ENCODE data around the gene UST. TPM values are rescaled to one million over a fixed set of nuclear protein-coding genes. Genes with fewer than 3 reads are reported as not detected.

The UST gene
- total RNA-seq, 2 experiments from 2014 or later: 1.2 to 1.5 TPM

DNA sequence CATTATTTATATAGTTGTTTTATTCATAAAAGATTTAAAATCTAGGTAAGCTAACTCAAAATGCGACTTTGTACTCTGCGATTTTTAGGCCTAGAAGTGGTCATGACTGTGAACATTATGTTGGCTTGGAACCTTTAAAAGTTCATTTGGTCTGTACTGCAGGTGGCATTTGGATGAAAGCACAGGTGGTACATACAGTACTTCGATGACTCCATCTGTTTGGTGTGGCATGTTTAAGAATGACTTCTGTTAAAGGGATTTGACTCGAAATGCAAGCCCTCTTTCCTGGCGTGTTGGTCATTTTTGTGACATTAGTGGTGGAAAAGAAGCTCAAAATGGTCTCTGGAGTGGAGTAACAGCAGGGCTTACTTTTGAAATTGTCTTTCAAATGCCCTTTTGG lies 118.1 kb downstream of the UST start:
- ChIA-PET CTCF (no interaction called here), POLR2A (no interaction called here)
- Mint-ChIP-seq H3K27ac (no peak overlapping the region), H3K9me3 (no peaks in the 10 kb centered on the region), H3K4me3 (no peak overlapping the region), H3K4me1 (ENCODE audit: low read depth) (peaks cover 18% of the 10 kb centered on the region), H3K36me3 (ENCODE audit: low read depth) (no peaks in the 10 kb centered on the region), H3K27me3 (peaks cover 1% of the 10 kb centered on the region)
- DNase-seq (no peak), ATAC-seq (no peak)
- TF ChIP-seq, protein P1, sequence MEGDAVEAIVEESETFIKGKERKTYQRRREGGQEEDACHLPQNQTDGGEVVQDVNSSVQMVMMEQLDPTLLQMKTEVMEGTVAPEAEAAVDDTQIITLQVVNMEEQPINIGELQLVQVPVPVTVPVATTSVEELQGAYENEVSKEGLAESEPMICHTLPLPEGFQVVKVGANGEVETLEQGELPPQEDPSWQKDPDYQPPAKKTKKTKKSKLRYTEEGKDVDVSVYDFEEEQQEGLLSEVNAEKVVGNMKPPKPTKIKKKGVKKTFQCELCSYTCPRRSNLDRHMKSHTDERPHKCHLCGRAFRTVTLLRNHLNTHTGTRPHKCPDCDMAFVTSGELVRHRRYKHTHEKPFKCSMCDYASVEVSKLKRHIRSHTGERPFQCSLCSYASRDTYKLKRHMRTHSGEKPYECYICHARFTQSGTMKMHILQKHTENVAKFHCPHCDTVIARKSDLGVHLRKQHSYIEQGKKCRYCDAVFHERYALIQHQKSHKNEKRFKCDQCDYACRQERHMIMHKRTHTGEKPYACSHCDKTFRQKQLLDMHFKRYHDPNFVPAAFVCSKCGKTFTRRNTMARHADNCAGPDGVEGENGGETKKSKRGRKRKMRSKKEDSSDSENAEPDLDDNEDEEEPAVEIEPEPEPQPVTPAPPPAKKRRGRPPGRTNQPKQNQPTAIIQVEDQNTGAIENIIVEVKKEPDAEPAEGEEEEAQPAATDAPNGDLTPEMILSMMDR (IDR thresholded peaks at IDR 0.05): no peak
- intact Hi-C loops (cut with micrococcal nuclease): no loop called here

DNA sequence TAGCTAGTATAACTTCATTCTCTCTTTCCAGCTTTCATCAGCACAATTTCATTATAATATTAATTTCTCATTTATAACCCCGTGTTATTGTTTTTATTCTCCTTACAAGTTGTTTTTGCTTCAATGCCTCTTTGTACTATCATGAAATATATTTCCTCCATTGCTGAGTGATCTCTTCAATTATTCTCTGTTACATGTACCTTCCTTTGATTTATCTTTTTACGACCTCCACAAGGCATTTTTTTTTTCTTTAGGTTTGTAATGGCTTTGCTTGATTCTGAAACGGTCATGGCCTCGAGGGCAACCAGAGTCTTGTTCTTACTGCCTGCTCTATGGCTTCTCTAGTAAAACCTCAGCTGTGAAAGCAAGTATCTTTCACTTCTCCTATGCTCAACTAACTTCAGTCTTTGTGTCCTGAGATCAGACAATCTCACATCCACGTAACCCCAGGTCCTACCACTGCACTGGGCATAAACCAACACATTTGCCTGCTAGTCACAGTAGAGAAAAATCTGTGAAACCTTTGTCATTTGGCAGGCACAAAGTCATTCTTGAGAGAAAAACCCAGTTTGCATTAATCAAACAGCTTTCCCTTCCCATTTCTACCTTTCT lies 119.9 kb downstream of the UST start:
- intact Hi-C loops (cut with micrococcal nuclease): no loop called here
- POLR2A ChIA-PET: no interaction called here
- Mint-ChIP-seq H3K4me1 (ENCODE audit: low read depth) (peaks cover 18% of the 10 kb centered on the region), H3K27ac (no peak overlapping the region), H3K9me3 (no peaks in the 10 kb centered on the region), H3K27me3 (no peaks in the 10 kb centered on the region), H3K36me3 (ENCODE audit: low read depth) (no peaks in the 10 kb centered on the region), H3K4me3 (no peak overlapping the region)
- CTCF ChIA-PET: no interaction called here
- TF ChIP-seq, protein P1 (IDR thresholded peaks at IDR 0.05): no peak
- DNase-seq (no peak), ATAC-seq (no peak)

DNA sequence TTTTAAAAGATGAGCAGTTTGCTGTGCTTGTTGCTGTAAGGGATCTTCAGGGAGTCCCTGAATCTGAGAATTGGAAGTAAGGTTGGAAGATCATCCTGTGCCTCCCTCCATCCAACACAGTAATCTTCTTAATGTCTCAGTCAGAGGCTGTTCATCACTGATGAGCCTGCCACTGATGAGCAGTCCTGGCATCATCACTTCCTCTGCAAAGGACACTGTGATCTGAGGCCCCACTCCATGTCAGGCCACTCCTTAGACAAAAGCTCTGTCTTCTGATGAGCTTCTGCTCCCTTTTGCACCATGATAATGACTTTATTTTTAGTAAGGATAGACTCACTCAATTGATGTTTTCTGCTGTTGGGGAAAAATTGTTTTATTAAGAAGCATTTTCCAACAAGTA lies 121.0 kb downstream of the UST start:
- TF ChIP-seq, protein P1 (IDR thresholded peaks at IDR 0.05): no peak
- Mint-ChIP-seq H3K4me1 (ENCODE audit: low read depth) (peaks cover 18% of the 10 kb centered on the region), H3K9me3 (no peaks in the 10 kb centered on the region), H3K4me3 (peak overlapping the region; percentile 10), H3K36me3 (ENCODE audit: low read depth) (no peaks in the 10 kb centered on the region), H3K27me3 (no peaks in the 10 kb centered on the region), H3K27ac (peak overlapping the region; percentile 61)
- DNase-seq (peak; percentile 30), ATAC-seq (peak; percentile 81)
- intact Hi-C loops (cut with micrococcal nuclease): no loop called here
- POLR2A ChIA-PET: no interaction called here
- CTCF ChIA-PET: no interaction called here

DNA sequence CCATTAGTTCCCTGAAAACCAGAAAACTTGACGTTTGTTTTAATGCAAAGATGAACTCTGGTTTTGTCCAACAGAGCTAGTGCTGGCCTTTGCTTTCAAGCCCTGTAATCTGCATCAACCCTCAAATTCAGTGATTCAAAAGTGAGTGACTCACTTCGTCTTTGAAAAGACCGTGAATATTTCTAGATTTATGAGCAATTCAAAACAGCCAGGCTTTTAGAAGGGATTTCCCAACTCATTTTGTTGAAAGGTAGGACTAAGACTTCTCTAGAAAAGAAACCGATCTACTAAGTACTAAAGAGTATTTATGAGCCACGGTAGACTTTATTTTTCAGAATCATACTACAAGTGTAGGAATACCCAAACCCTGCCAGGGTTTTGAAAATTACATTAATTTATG lies 121.5 kb downstream of the UST start:
- H3K27me3 Mint-ChIP-seq: no peaks in the 10 kb centered on the region
- ChIA-PET CTCF (no interaction called here), POLR2A (no interaction called here)
- no peaks in the 10 kb centered on the region for H3K9me3 Mint-ChIP-seq
- peaks cover 18% of the 10 kb centered on the region for H3K4me1 Mint-ChIP-seq (ENCODE audit: low read depth)
- TF ChIP-seq, protein P1 (IDR thresholded peaks at IDR 0.05): no peak
- peak overlapping the region; percentile 61 for H3K27ac Mint-ChIP-seq
- H3K36me3 Mint-ChIP-seq (ENCODE audit: low read depth): no peaks in the 10 kb centered on the region
- DNase-seq (no peak), ATAC-seq (peak; percentile 71)
- no peak overlapping the region for H3K4me3 Mint-ChIP-seq
- intact Hi-C loops (cut with micrococcal nuclease): no loop called here

DNA sequence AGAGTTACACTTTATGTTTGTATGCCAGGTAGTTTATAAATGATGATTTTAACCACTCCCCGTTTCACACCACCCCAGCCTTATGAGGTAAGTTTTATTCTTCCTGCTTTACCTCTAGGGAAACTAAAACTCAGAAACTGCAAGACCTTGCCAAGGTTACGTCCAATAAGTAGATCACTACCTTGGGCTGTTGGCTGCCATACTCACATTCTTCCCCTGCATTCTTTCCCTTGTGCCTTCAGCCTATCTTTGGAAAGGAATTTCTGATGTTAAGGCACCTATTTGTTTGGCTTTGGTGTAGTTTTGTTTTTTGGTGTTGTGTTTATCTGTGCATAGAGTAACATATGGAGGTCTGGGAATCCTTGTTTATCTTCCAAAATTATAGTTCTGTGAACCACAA lies 122.1 kb downstream of the UST start:
- Mint-ChIP-seq H3K9me3 (no peaks in the 10 kb centered on the region), H3K27ac (peak overlapping the region; percentile 1), H3K4me1 (ENCODE audit: low read depth) (peaks cover 18% of the 10 kb centered on the region), H3K4me3 (no peak overlapping the region), H3K36me3 (ENCODE audit: low read depth) (no peaks in the 10 kb centered on the region), H3K27me3 (no peaks in the 10 kb centered on the region)
- ATAC-seq (no peak), DNase-seq (no peak)
- intact Hi-C loops (cut with micrococcal nuclease): no loop called here
- TF ChIP-seq, protein P1 (IDR thresholded peaks at IDR 0.05): no peak
- CTCF ChIA-PET: interaction anchor here (0.7 kb wide), 1 partner anchor 10 kb away, joined by 3 read pairs; no protein-coding TSS in a partner anchor
- POLR2A ChIA-PET: no interaction called here

Data from activated CD8-positive, alpha-beta T cell treated with anti-CD3 and anti-CD28 coated beads for 36 hours (primary cell).